OCI-LY7 (cell line): ENCODE data around the gene CIDEB.

Experiments used
- EZH2phosphoT487 ChIP-seq: fragments of 200-600 bp; sonication (generic); IDR thresholded peaks from 2 replicates; pipeline ENCODE4 v1.6.1; 2018; ENCODE audit warnings: low read depth, borderline replicate concordance, mild to moderate bottlenecking, mixed run types, antibody characterized with exemption, low read length, moderate library complexity, mixed read lengths
- TF ChIP-seq, protein P1 (sequence below): fragments of 200-600 bp; sonication (generic); conservative IDR thresholded peaks from 2 replicates; pipeline ENCODE4 v1.5.1; 2014; ENCODE audit warnings: mild to moderate bottlenecking, antibody characterized with exemption, low read length, moderate library complexity, mixed read lengths

DNA sequence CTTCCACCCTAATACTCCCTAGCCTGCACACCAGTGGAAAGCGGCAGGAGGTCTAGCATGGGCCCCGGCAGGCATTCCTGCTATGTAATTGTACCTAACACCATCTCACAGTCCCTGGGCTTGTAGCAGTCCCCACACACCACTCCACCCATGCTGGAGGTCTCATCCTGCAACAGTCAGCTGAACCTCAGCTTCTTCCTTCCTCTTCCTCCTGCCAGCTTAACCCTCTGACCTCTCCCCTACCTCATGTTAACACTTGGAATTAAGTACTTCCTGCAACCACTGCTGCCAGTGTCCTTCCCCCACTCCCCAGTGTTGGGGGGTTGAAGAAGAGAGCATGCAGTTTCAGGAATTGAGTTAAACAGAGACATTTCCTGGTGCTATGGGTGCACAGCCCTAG, 19.5 kb upstream of the CIDEB start:
- TF ChIP-seq, protein P1, sequence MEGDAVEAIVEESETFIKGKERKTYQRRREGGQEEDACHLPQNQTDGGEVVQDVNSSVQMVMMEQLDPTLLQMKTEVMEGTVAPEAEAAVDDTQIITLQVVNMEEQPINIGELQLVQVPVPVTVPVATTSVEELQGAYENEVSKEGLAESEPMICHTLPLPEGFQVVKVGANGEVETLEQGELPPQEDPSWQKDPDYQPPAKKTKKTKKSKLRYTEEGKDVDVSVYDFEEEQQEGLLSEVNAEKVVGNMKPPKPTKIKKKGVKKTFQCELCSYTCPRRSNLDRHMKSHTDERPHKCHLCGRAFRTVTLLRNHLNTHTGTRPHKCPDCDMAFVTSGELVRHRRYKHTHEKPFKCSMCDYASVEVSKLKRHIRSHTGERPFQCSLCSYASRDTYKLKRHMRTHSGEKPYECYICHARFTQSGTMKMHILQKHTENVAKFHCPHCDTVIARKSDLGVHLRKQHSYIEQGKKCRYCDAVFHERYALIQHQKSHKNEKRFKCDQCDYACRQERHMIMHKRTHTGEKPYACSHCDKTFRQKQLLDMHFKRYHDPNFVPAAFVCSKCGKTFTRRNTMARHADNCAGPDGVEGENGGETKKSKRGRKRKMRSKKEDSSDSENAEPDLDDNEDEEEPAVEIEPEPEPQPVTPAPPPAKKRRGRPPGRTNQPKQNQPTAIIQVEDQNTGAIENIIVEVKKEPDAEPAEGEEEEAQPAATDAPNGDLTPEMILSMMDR: no peak
- no peak for TF ChIP-seq EZH2phosphoT487
